SK-N-SH (cell line): ENCODE data around the gene SH3TC1. TPM values are rescaled to one million over a fixed set of nuclear protein-coding genes. Genes with fewer than 3 reads are reported as not detected.

Experiments
- CTCF ChIA-PET: fragments of 300-600, 350-600 bp; formaldehyde crosslinking; extraction: SDS; loops from one replicate; lab custom pipeline; 2021; lab: Yijun Ruan, JAX
- POLR2A ChIA-PET: fragments of 350-600 bp; sonication (Branson Sonifier 250); formaldehyde crosslinking; extraction: SDS; loops from one replicate; lab custom pipeline; 2020; ENCODE audit warnings: antibody characterized with exemption, inconsistent platforms; lab: Yijun Ruan, JAX
- DNase-seq: peaks from one replicate; pipeline ENCODE4 v3.0.0; 2012
- H2AFZ ChIP-seq: fragments of 200-600 bp; sonication (generic); 2 replicates; pipeline ENCODE4 v1.8.1; 2016; ENCODE audit warnings: antibody characterized with exemption, mild to moderate bottlenecking, low read depth
- H3F3A ChIP-seq: fragments of 200-600 bp; sonication (generic); replicated peaks from 2 replicates; pipeline ENCODE3; 2016; ENCODE audit warnings: antibody characterized with exemption, mild to moderate bottlenecking; ENCODE audit not compliant: insufficient read depth
- H3K27ac ChIP-seq, 2 experiments: fragments of 200-500 bp in 1 of 2; fragments of 200-600 bp in 1 of 2; sonication (Bioruptor generic) in 1 of 2; sonication (generic), shearing (Covaris generic) in 1 of 2; 2 replicates each; pipeline versions ENCODE4 v1.5.1 to v1.6.1; 2014 to 2016; ENCODE audit warnings: low read depth in 2 of 2, inconsistent platforms in 1 of 2, low read length in 1 of 2, mild to moderate bottlenecking in 1 of 2, mixed read lengths in 1 of 2
- H3K27me3 ChIP-seq: fragments of 200-600 bp; sonication (generic), shearing (Covaris generic); 2 replicates; pipeline ENCODE4 v1.6.1; 2016; ENCODE audit warnings: mixed run types; ENCODE audit not compliant: insufficient read depth
- H3K36me3 ChIP-seq, 2 experiments: fragments of 200-500 bp in 1 of 2; fragments of 200-600 bp in 1 of 2; sonication (Bioruptor generic) in 1 of 2; sonication (generic) in 1 of 2; replicated peaks in 1 of 2; 2 replicates each; pipeline versions ENCODE3 to v1.5.1; 2014 to 2016; ENCODE audit warnings: low read length in 1 of 2, mild to moderate bottlenecking in 1 of 2; ENCODE audit not compliant: insufficient read depth in 2 of 2, control insufficient read depth in 1 of 2
- H3K4me1 ChIP-seq, 2 experiments: fragments of 200-500 bp in 1 of 2; fragments of 200-600 bp in 1 of 2; sonication (Bioruptor generic) in 1 of 2; sonication (generic), shearing (Covaris generic) in 1 of 2; 2 replicates each; pipeline versions ENCODE4 v1.5.1 to v1.6.1; 2014 to 2016; ENCODE audit warnings: low read depth in 1 of 2, low read length in 1 of 2, mixed run types in 1 of 2; ENCODE audit not compliant: insufficient read depth in 2 of 2, control insufficient read depth in 1 of 2
- H3K4me2 ChIP-seq: fragments of 200-600 bp; sonication (generic), shearing (Covaris generic); 2 replicates; pipeline ENCODE4 v1.6.1; 2017; ENCODE audit warnings: mixed run types
- H3K4me3 ChIP-seq, 2 experiments: fragments of 200-500 bp in 1 of 2; fragments of 200-600 bp in 1 of 2; sonication (Bioruptor generic) in 1 of 2; sonication (generic), shearing (Covaris generic) in 1 of 2; 2 replicates each; pipeline versions ENCODE4 v1.5.1 to v1.8.1; 2014 to 2016; ENCODE audit warnings: low read depth in 2 of 2, inconsistent platforms in 1 of 2, low read length in 1 of 2, mild to moderate bottlenecking in 1 of 2, mixed read lengths in 1 of 2, moderate library complexity in 1 of 2
- H3K79me2 ChIP-seq: fragments of 200-600 bp; sonication (generic); 2 replicates; pipeline ENCODE4 v1.8.1; 2017; ENCODE audit warnings: mild to moderate bottlenecking; ENCODE audit not compliant: insufficient read depth
- H3K9ac ChIP-seq: fragments of 200-600 bp; sonication (generic); 2 replicates; pipeline ENCODE4 v1.6.1; 2017; ENCODE audit warnings: mixed run types
- H3K9me2 ChIP-seq: fragments of 200-600 bp; sonication (generic); 2 replicates; pipeline ENCODE4 v1.6.1; 2017; ENCODE audit warnings: mixed run types
- H3K9me3 ChIP-seq: fragments of 200-600 bp; sonication (generic); 2 replicates; pipeline ENCODE4 v1.6.1; 2017; ENCODE audit warnings: mixed run types, mild to moderate bottlenecking, moderate library complexity
- H4K20me1 ChIP-seq: fragments of 200-600 bp; sonication (generic); 2 replicates; pipeline ENCODE4 v1.6.1; 2017; ENCODE audit warnings: mild to moderate bottlenecking, mixed run types; ENCODE audit not compliant: insufficient read depth
- ELF1 ChIP-seq: IDR thresholded peaks from 2 replicates; pipeline ENCODE4 v1.4.0; 2012
- EP300 ChIP-seq, 2 experiments: IDR thresholded peaks; 2 replicates each; pipeline versions ENCODE4 v1.4.0 to v1.6.1; 2012; ENCODE audit warnings: borderline replicate concordance in 1 of 2, low read depth in 1 of 2, low read length in 1 of 2
- EZH2phosphoT487 ChIP-seq: fragments of 200-600 bp; sonication (generic); IDR thresholded peaks from 2 replicates; pipeline ENCODE4 v1.6.1; 2017; ENCODE audit warnings: low read depth, mixed run types, mild to moderate bottlenecking, antibody characterized with exemption, moderate library complexity, borderline replicate concordance
- FOSL2 ChIP-seq: IDR thresholded peaks from 2 replicates; pipeline ENCODE4 v1.4.0; 2012; ENCODE audit warnings: low read depth, mild to moderate bottlenecking, moderate library complexity, borderline replicate concordance
- FOXM1 ChIP-seq: IDR thresholded peaks from 2 replicates; pipeline ENCODE4 v1.4.0; 2012; ENCODE audit warnings: low read depth, mild to moderate bottlenecking
- MXI1 ChIP-seq: IDR thresholded peaks from 2 replicates; pipeline ENCODE4 v1.6.1; 2012; ENCODE audit warnings: mild to moderate bottlenecking, low read depth, low read length, improper control_type of control experiment
- NRF1 ChIP-seq: IDR thresholded peaks from 2 replicates; pipeline ENCODE4 v1.6.1; 2012; ENCODE audit warnings: low read depth, mild to moderate bottlenecking, low read length
- POLR2AphosphoS5 ChIP-seq: IDR thresholded peaks from 2 replicates; pipeline ENCODE4 v1.6.1; 2012; ENCODE audit warnings: low read depth, low read length
- RAD21 ChIP-seq: IDR thresholded peaks from 2 replicates; pipeline ENCODE4 v1.6.1; 2012; ENCODE audit warnings: mild to moderate bottlenecking, low read length
- SIN3A ChIP-seq: IDR thresholded peaks from 2 replicates; pipeline ENCODE4 v1.6.1; 2012; ENCODE audit warnings: low read depth, mild to moderate bottlenecking, low read length, moderate library complexity, borderline replicate concordance
- YY1 ChIP-seq: IDR thresholded peaks from 2 replicates; pipeline ENCODE4 v1.4.0; 2012; ENCODE audit warnings: low read depth, mild to moderate bottlenecking
- WGBS: methylation state at CpG from one replicate; pipeline ENCODE4 v1.1.6; 2017; ENCODE audit warnings: low lambda C conversion rate; 5-methylcytosine and 5-hydroxymethylcytosine counted together
- polyA plus RNA-seq, 3 experiments: library from polyadenylated mRNA; depleted of rRNA; stranded (reverse); fragments of >200 nt; gene quantifications; 2 replicates each; pipeline ENCODE4 v1.2.3, GENCODE V29; 2012
- TF ChIP-seq, protein P1 (sequence below): IDR thresholded peaks from 2 replicates; pipeline ENCODE4; 2012
- TF ChIP-seq, protein P2 (sequence below): fragments of 150-350 bp; IDR thresholded peaks from 2 replicates; pipeline ENCODE4 v1.6.1; 2017; ENCODE audit warnings: antibody characterized with exemption, low read length, low read depth, borderline replicate concordance
- TF ChIP-seq, protein P3 (sequence below): fragments of 200-600 bp; sonication (generic); IDR thresholded peaks from 2 replicates; pipeline ENCODE4 v1.6.1; 2017; ENCODE audit warnings: antibody characterized with exemption, mild to moderate bottlenecking, moderate library complexity
- TF ChIP-seq, protein P4 (sequence below): fragments of 150-350 bp; IDR thresholded peaks from 2 replicates; pipeline ENCODE4 v1.6.1; 2016; ENCODE audit warnings: mild to moderate bottlenecking, low read depth, low read length

Gene SH3TC1
- polyA plus RNA-seq, 1 of the 3 experiments (the other 2 are of a cell fraction): 2.7 TPM

DNA sequence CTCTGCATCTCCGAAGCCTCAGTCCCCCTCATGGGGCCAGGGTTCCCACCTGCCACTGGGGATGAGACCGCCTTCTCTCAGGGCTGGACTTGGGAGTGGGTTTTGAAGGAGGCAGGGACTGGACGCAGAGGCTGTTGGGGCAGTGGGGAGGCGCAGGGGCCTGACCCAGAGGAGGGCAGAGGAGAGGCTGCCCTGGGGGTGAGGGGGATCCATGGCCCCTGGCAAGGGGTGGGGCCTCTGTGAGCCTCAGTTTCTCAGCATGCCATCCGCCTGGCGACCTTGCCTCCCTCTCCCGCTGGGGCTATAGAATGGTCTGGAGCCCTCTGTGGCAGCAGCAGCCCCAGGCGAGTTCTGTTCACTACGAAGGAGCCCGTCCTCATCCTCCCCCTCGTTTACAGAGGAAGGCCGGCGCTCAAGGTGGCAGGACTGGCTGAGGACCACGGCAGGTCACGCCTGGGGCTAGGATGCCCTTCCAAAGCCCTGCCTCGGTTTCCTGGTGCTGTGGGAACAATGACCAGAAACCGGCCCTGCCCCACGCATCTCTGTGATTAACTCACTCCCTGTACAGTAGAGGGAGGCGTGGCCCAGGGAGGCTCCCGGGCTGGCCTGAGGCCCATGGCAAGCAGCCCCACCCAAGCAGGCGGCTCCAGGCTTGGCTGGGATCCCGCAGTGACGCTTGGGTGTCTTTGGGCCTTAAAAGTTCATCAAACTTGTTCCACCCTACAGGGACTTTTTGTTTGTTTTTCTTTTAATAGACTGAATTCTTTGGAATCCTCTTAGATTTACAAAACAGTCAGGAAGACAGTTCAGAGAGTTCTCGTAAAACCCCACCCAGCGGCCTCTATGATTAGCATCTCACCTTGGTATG, 16.0 kb upstream of the SH3TC1 start:
- Histone ChIP-seq H3K4me3 (no peak overlapping the region), H3K27ac (no peak overlapping the region), H3K9me3 (no peaks in the 10 kb centered on the region), H3K9me2 (no peaks in the 10 kb centered on the region), H3K9ac (no peak overlapping the region), H2AFZ (no peak overlapping the region), H3K36me3 (no peaks in the 10 kb centered on the region), H3K27me3 (no peaks in the 10 kb centered on the region; the same call in 1 of the 2 replicates), H3F3A (no peaks in the 10 kb centered on the region), H3K4me1 (peaks cover 0 to 8% of the 10 kb centered on the region in 2 experiments; a peak in 1 of 4 replicates), H3K79me2 (no peaks in the 10 kb centered on the region), H4K20me1 (no peaks in the 10 kb centered on the region), H3K4me2 (no peak overlapping the region)
- TF ChIP-seq FOXM1 (no peak), RAD21 (no peak), FOSL2 (no peak), SIN3A (no peak), YY1 (no peak), EP300 (IDR thresholded peaks at IDR 0.05; ENCODE audit: borderline replicate concordance in 1 of 2, low read depth in 1 of 2, low read length in 1 of 2) (no peak), MXI1 (no peak), POLR2AphosphoS5 (no peak), EZH2phosphoT487 (no peak), ELF1 (no peak), NRF1 (no peak)
- TF ChIP-seq, protein P1, sequence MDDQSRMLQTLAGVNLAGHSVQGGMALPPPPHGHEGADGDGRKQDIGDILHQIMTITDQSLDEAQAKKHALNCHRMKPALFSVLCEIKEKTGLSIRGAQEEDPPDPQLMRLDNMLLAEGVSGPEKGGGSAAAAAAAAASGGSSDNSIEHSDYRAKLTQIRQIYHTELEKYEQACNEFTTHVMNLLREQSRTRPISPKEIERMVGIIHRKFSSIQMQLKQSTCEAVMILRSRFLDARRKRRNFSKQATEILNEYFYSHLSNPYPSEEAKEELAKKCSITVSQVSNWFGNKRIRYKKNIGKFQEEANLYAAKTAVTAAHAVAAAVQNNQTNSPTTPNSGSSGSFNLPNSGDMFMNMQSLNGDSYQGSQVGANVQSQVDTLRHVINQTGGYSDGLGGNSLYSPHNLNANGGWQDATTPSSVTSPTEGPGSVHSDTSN: no peak
- TF ChIP-seq, protein P2, sequence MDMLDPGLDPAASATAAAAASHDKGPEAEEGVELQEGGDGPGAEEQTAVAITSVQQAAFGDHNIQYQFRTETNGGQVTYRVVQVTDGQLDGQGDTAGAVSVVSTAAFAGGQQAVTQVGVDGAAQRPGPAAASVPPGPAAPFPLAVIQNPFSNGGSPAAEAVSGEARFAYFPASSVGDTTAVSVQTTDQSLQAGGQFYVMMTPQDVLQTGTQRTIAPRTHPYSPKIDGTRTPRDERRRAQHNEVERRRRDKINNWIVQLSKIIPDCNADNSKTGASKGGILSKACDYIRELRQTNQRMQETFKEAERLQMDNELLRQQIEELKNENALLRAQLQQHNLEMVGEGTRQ: no peak
- TF ChIP-seq, protein P3, sequence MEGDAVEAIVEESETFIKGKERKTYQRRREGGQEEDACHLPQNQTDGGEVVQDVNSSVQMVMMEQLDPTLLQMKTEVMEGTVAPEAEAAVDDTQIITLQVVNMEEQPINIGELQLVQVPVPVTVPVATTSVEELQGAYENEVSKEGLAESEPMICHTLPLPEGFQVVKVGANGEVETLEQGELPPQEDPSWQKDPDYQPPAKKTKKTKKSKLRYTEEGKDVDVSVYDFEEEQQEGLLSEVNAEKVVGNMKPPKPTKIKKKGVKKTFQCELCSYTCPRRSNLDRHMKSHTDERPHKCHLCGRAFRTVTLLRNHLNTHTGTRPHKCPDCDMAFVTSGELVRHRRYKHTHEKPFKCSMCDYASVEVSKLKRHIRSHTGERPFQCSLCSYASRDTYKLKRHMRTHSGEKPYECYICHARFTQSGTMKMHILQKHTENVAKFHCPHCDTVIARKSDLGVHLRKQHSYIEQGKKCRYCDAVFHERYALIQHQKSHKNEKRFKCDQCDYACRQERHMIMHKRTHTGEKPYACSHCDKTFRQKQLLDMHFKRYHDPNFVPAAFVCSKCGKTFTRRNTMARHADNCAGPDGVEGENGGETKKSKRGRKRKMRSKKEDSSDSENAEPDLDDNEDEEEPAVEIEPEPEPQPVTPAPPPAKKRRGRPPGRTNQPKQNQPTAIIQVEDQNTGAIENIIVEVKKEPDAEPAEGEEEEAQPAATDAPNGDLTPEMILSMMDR: no peak
- TF ChIP-seq, protein P4, sequence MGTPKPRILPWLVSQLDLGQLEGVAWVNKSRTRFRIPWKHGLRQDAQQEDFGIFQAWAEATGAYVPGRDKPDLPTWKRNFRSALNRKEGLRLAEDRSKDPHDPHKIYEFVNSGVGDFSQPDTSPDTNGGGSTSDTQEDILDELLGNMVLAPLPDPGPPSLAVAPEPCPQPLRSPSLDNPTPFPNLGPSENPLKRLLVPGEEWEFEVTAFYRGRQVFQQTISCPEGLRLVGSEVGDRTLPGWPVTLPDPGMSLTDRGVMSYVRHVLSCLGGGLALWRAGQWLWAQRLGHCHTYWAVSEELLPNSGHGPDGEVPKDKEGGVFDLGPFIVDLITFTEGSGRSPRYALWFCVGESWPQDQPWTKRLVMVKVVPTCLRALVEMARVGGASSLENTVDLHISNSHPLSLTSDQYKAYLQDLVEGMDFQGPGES: no peak
- POLR2A ChIA-PET: no interaction called here
- 57% methylated on average over 4 of the region's 25 CpGs for WGBS
- no peak for DNase-seq
- CTCF ChIA-PET: no interaction called here
